GM18526 (cell line): Measurements from ENCODE around the gene PRXL2C.

ENCODE experiments used
- POLR2A ChIP-seq: IDR thresholded peaks from 3 replicates; pipeline ENCODE4 v1.6.1; 2011; ENCODE audit not compliant: insufficient read length; ENCODE audit errors: extremely low read depth

Gene PRXL2C

GRCh38 chr9:96654450-96655197 is 493 bp downstream of the PRXL2C start:
- TF ChIP-seq POLR2A = no peak

DNA sequence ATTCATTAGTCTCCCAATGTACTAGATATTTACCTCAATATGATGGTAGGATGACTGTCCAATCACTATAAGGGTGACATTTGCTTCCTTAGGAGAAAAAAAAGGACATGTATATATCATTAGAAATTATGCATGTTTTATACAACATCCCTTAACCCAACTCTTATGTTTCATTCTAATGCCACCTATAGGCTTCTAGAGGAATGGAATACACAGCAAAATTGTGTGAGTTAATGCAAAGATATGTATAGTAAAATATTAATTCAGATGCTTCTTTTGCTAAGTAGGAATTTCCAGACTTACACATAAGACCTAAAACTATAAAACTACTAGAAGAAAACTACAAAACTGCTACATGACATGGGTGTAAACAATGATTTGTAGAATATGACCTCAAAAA is 3.5 kb downstream of the PRXL2C start:
- no peak for TF ChIP-seq POLR2A

DNA sequence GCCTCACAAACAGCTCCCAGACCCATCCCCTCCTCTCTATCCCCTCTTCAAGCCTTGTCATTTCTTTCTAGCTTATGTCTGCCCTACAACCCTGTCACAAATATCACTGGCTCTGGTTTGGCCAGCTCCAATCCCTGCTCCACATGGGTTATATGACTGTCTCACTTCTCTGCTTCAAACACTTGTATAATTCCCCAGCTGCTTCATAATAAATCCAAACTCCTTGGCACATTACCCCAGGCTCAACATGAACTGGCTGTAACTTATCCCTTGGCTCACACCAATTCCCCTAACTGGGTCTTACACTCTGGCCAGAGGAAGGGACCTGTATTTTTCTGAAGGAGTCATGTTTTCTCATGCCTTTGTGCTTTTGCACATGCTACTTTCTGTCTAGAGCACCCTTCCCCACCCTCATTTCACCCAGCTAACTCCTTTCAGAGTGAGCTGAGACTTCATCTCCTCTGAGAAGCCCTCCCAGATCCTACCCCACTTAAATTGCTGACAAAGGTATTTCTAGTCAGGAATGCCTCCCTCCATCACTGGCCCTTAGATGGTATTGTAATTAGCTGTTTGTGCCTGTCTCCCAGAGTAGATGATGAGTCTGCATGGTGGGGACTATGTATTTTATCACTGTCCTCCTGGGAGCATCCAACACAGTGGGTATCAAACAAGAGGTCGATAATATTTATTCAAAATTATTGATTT is 5.3 kb downstream of the PRXL2C start:
- no peak for TF ChIP-seq POLR2A

DNA sequence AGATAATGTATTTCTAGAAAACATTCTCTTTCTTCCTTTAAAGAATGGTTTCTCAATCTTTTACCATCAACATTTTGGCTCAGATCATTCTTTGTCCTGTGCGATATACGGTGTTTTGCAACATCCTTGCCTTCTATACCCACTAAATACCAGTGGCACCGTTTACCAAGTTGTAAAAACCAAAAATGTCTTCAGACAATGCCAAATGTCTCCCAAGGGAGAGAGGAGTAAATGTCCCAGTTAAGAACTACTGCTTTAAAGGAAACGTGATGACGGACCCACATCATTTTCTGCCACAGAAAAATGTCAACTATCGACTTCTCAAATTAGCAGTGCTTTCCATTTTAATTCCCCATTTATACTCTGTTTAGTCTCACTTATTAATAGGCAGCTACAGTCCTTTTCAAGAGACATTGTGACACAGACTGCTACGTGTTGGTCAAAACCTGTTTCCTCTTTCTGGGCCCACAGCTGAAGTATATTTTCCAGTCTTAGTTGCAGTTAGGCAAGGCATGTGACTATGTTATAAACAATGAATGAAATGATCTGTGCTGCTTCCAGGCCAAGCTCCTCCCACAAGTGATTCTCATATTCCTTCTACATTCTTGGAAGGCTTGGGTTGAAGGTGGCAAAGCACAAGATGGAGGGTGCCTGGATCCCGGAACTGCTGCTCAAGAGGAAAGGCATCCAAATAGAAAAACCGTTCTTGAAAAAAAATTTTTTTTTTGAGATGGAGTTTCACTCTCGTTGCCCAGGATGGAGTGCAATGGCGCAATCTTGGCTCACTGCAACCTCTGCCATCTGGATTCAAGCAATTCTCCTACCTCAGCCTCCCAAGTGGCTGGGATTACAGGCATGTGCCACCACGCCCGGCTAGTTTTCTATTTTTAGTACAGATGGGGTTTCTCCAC is 8.8 kb downstream of the PRXL2C start:
- TF ChIP-seq POLR2A = no peak

GRCh38 chr9:96644137-96644536 is 11.0 kb downstream of the PRXL2C start:
- TF ChIP-seq POLR2A = no peak

DNA sequence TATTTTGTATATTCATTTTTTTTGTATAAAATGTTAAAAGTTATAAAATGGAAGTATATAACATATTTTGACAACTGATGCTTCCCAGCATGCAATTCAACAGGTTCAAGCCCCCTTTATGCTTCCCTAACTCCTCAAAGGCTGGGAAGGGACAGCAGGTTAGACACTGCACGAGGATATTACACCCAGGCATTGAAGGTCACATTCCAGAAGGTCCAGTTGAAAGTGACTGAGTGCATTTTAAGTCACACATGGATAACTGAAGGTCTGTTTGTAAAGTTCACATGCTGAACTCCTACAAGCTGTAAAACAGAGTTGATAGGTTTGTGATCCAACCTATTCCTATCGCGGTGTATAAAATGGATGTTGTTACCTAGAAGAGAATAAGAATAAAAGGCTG is 13.6 kb downstream of the PRXL2C start:
- no peak for TF ChIP-seq POLR2A

GRCh38 chr9:96638606-96639364 is 16.3 kb downstream of the PRXL2C start:
- no peak for TF ChIP-seq POLR2A

DNA sequence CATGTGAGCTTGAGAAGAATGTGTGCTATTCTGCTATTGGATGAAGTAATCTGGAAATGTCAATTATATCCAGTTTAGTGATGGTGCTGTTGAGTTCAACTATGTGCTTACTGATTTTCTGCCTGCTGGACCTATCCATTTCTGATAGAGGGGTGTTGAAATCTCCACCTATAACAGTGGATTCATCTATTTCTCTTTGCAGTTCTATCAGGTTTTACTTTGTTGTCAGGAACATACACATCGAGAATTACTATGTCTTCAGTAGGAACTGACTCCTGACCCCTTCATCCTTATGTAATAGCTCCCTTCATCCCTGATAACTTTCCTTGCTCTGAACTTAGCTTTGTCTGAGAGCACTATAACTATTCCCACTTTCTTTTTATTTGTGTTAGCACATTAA is 18.7 kb downstream of the PRXL2C start:
- no peak for TF ChIP-seq POLR2A

GRCh38 chr9:96626912-96627311 is 28.2 kb downstream of the PRXL2C start:
- TF ChIP-seq POLR2A = no peak

DNA sequence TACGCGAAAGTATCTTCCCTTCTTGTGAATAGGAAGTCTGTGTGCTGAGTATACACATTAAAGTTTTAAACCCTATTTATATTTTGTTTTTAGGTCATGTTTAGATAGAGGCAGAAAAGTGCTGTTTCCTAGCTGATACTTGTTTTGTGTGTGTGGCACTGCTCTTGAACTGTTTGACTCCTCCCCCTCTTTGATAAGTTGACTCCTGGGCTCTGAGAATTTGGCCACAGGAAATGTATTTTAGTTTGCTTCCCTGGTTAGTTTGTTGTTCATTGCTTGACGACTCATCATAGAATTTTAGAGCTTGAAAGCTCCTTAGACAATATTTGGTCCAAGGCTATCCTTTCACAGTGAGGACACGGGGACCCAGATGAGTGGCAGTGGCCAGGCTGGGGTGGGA is 33.5 kb downstream of the PRXL2C start:
- TF ChIP-seq POLR2A = no peak

- no peak for TF ChIP-seq POLR2A
Observed at GRCh38 chr9:96620832-96621269, 34.3 kb downstream of the PRXL2C start.

- TF ChIP-seq POLR2A = no peak
Observed at GRCh38 chr9:96620181-96620514, 35.0 kb downstream of the PRXL2C start.

DNA sequence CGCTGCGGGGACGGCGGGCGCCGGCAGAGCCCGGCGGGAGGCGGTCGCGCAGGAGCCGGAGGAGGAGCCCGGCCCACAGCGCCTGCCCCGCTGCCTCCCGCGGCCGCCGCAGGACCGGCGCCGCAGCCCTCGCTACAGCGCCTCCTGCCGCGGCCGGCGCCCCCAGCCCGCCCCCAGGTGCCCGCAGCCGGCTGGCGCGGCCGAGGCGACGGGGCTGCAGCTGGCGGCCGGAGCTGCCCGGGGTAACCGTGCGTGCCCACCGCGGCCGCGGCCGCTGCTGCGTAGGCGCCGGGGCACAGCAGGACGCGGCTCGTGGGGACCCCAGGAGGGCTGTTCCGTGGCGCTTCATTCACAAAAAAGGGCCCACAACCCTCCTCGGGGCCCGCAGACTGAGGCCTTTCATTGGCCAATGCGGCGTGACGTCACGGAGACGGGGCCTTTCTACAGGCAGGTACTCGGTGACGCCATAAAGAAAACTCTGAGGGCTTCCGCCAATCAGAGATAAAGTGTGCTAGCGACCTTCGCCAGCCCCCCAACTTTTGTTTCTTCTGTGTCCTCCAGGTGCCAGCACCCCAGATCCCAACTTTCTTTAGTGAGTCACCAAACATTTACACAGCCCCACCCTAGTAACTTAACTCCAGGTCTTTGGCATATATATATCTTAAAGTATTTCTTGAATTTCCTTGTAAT is 35.5 kb downstream of the PRXL2C start, which contains the start of gene CDC14B:
Gene CDC14B (minus strand): TSS at position 353 of the 690 bp plus-strand sequence. CDS start 465 bp downstream, outside the sequence.
- TF ChIP-seq POLR2A = no peak

GRCh38 chr9:96619124-96619465 is 36.0 kb downstream of the PRXL2C start:
- no peak for TF ChIP-seq POLR2A
